Measurements from ENCODE around the gene RPL28.
"Not testable (repeated sequence)": the region's sequence is repeated elsewhere in the genome, so short reads cannot be mapped to it uniquely, and the experiment has no call there.

Gene RPL28

GRCh38 chr19:55432241-55432959 is 46.7 kb downstream of the RPL28 start:
- DNase-seq, result peak; percentile 82

- peak; percentile 87 for DNase-seq
Observed at GRCh38 chr19:55433292-55433691, 47.6 kb downstream of the RPL28 start.

DNA sequence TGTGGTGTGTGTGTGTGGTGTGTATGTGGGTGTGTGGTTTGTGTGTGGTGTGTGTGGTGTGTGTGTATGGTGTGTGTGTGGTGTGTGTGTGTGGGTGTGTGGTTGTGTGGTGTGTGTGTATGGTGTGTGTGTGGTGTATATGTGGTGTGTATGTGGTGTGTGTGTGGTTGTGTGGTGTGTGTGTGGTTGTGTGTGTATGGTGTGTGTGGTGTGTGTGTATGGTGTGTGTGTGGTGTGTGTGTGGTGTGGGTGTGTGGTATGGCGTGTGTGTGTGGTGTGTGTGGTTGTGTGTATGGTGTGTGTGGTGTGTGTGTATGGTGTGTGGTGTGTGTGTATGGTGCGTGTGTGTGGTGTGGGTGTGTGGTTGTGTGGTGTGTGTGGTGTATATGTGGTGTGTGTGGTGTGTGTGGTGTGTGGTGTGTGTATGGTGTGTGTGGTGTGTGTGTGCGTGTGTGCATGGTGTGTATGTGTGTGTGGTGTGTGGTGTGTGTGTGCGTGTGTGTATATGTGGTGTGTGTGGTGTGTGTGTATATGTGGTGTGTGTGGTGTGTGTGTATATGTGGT is 48.7 kb downstream of the RPL28 start:
- no peak for DNase-seq

DNA sequence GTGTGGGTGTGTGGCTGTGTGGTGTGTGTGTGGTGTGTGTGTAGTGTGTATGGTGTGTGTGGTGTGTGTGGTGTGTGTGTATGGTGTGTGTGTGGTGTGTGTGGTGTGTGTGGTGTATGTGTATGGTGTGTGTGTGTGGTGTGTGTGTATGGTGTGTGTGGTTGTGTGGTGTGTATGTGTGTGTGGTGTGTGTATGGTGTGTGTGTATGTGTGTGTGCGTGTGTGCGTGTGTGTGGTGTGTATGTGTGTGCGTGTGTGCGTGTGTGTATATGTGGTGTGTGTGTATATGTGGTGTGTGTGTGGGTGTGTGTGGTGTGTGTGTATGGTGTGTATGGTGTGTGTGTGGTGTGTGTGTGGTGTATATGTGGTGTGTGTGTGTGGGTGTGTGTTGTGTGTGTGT is 49.3 kb downstream of the RPL28 start:
- no peak for DNase-seq

GRCh38 chr19:55436847-55437246 is 51.1 kb downstream of the RPL28 start:
- DNase-seq, result peak; percentile 35

- peak; percentile 88 for DNase-seq
Observed at GRCh38 chr19:55437410-55437809, 51.7 kb downstream of the RPL28 start.

GRCh38 chr19:55439052-55439451 is 53.3 kb downstream of the RPL28 start:
- DNase-seq, result no peak

- peak; percentile 43 for DNase-seq
Observed at GRCh38 chr19:55440411-55441105, 54.8 kb downstream of the RPL28 start.

GRCh38 chr19:55441319-55441691 is 55.6 kb downstream of the RPL28 start:
- peak; percentile 48 for DNase-seq

GRCh38 chr19:55441692-55442321 is 56.1 kb downstream of the RPL28 start:
- peak; percentile 81 for DNase-seq

DNA sequence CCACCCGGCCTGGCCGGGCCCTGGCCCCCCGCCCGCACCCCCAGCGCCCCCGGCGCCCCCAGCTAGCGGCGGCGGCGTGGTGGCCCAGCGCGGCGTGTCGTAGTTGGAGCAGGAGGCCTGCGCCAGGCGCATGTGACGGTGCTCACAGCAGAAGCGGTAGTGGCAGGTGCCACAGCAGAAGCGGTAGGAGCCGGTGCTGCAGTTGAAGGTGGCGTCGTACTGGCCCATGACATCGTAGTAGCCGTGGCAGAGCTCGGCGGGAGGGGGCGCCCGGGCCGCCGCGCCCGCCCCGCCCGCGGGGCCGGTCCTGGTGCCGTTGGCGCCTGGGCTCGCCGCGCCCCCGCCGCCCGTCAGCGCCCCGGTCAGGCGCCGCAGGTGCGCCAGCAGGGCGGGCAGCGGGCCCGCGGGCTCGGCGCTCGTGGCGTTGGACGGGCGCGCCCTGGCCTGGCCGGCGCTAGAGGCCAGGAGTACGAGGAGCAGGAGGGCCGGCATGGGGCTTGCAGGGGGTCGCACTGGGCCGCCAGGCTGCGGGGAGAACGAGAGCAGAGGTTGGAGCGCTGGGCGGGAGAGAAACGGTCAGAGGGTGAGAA is 56.7 kb downstream of the RPL28 start:
- DNase-seq, result peak; percentile 85

- peak; percentile 54 for DNase-seq
Observed at GRCh38 chr19:55443045-55443823, 57.5 kb downstream of the RPL28 start, which contains the start of gene SHISA7. Gene SHISA7 (minus strand): TSS chr19:55443300. CDS start chr19:55442863, 437 bp downstream.

- DNase-seq, result no peak
Observed at GRCh38 chr19:55443824-55444480, 58.2 kb downstream of the RPL28 start.

DNA sequence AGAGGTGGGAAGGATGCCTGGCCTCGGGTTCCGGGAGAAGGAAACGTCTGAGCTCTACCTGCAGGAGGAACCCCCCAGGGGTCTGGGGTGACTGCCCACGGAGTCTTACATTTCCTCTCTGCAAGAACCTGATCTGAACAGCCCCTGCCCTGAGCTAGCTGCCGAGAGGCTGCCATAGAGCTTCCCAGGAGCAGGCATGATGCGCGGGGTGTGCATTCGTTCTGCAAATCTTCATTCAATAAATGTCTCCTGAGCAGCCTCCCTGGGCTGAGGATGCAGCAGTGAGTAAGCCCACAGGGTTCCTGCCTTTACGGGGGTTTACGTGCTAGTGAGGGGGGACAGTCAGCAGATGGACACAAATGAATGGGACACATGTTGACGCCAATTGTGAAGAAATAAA is 58.9 kb downstream of the RPL28 start:
- DNase-seq, result no peak

GRCh38 chr19:55446060-55446459 is 60.3 kb downstream of the RPL28 start:
- no peak for DNase-seq

DNA sequence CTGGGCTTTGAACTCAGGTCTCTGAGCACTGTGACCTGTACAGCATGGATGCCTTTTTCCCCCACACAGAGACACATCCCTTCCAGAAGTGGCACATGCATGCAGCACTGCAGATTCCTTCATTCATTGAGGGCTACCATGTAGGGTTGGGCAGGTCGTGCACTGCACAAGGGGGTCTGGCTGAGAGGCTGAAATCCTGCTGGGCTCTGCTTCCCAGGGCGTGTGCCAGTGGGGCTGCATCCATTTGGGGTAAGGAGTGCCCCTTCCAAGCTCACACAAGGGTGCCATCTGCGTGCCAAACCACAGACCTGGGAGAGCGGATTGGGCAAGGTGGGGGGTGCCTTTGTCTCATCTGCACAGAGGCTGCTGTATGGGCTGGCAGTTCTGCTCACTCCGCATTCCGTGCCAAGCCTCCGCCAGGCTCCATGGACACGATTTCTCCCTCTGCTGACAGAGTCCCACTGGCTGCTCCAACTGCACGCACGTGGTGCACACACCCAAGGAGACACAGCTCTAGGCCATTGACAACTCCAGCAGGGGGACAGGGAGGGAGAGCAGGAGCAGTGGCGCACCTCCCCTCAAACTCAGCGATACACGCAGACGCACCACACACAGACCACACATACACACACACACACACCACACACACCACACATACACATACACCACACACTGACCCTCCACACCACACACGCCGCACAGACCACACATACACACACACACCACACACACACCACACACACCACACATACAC is 61.9 kb downstream of the RPL28 start:
- DNase-seq, result peak; percentile 91

GRCh38 chr19:55448175-55448490 is 62.4 kb downstream of the RPL28 start:
- not testable (repeated sequence) for DNase-seq

DNA sequence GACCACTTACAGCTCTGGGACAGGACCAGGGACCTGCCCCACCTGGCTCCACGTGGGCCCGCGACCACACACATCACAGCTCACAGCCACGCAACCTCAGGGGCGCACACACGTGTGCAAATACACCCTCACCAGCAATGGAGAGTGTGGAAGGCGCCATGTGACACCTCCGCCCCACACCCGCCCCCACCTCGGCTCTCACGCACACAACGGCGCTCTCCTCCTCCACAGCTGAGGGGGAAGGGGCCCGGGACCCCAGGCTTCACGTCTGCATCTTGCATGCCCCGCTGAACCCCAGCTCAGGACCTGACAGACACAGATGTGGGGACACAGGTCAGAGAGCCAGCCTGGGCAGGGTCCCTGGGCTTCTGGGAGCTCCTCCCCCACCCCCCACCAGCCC is 63.7 kb downstream of the RPL28 start:
- no peak for DNase-seq

DNA sequence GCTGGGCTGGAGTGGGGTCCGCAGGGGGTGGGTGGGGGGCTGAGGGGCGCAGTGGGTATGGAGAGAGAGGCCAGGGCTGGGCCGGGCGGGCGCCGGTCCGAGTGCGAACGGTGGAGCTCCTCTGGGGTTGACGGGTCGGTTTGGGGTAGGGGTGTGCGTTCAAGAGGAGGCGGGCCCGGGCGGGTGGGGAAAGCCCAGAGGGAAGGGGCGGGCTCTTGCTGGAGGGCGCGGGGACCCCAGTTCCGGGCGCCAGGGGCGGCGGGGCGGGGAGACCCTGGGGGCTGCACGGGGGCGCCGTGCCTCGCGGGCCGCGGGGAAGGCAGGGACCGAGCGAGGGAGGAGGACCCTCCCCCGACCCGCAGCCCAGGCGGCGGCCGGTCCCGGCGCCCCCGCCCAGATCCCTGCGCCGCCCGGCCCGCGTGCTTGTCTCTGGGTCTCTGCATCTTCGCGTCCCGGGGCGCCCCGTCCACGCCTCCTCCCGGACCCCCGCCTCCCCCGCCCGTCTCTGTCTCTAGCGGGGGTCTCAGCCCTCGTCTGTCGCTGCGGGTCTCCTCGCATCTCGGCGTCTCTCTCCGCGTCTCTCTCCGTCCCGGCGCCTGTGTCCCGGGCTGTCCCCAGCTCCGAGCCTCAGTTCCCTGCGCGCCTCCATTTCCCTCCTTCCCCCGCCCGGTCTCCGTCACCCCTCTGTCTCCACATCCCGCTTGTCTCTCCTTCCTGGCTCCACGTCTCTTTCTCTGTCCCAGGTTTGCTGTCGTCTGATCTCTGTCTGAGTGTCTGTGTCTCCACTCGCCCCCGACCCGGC is 65.6 kb downstream of the RPL28 start:
- peak; percentile 58 for DNase-seq
